Astrocyte (in vitro differentiated cells and primary cell): ENCODE results near the gene TMEM31.

ENCODE experiments used
- CTCF ChIP-seq: IDR thresholded peaks from 2 replicates; pipeline ENCODE4 v1.5.1; 2011; ENCODE audit warnings: low read depth, mild to moderate bottlenecking, inconsistent platforms, low read length, moderate library complexity; ENCODE audit not compliant: insufficient read depth
- EZH2 ChIP-seq: IDR thresholded peaks from 2 replicates; pipeline ENCODE4 v1.6.1; 2012; ENCODE audit warnings: mild to moderate bottlenecking, low read length, inconsistent platforms; ENCODE audit not compliant: insufficient read depth

GRCh38 chrX:103758555-103758954 is 47.8 kb downstream of the TMEM31 start:
- no peak for TF ChIP-seq EZH2
- TF ChIP-seq CTCF: no peak
